Measurements from ENCODE around the gene PLA2G4E. TPM values are rescaled to one million over a fixed set of nuclear protein-coding genes. Genes with fewer than 3 reads are reported as not detected.
A peak's percentile ranks its signal among the peaks of the same experiment; 100 is the strongest.

The PLA2G4E gene
- total RNA-seq, 1 experiment from 2014 or later: not detected

- intact Hi-C loops (cut with micrococcal nuclease): no loop called here
- H3K27ac ChIP-seq (ENCODE audit: low read length): no peak overlapping the region
- no TSS peak for BruUV-seq (replicated peaks)
- H2AFZ ChIP-seq (ENCODE audit: low read length): no peak overlapping the region
- no peak overlapping the region for H3K9ac ChIP-seq (ENCODE audit: low read length)
- DNase-seq (no peak), ATAC-seq (no peak)
- H3K27me3 ChIP-seq (ENCODE audit: low read length): no peaks in the 10 kb centered on the region
- CTCF ChIA-PET: interaction anchor here (1.3 kb wide), 1 partner anchor 9 kb away, joined by 3 read pairs; no protein-coding TSS in a partner anchor
- H4K20me1 ChIP-seq (ENCODE audit: low read length): no peaks in the 10 kb centered on the region
- no peaks in the 10 kb centered on the region for H3K9me3 ChIP-seq (ENCODE audit: low read length)
- peaks cover 16% of the 10 kb centered on the region; the same call in 1 of the 2 replicates for H3K4me1 ChIP-seq (ENCODE audit: insufficient read depth, low read length)
- no peak overlapping the region for H3K4me2 ChIP-seq (ENCODE audit: low read length)
- POLR2A ChIA-PET (ENCODE audit: unreplicated experiment): interaction anchor here (1.2 kb wide), 1 partner anchor 10 kb away, joined by 3 read pairs; the partner anchor contains the start of gene EHD4
- H3K79me2 ChIP-seq (ENCODE audit: low read length): no peaks in the 10 kb centered on the region
- H3K36me3 ChIP-seq (ENCODE audit: low read depth, low read length): no peaks in the 10 kb centered on the region
- TF ChIP-seq EZH2 (IDR thresholded peaks at IDR 0.05; ENCODE audit: low read length, unreplicated experiment) (no peak), CTCF (conservative IDR thresholded peaks at IDR 0.05; ENCODE audit: low read depth, low read length) (no peak), EZH2phosphoT487 (IDR thresholded peaks at IDR 0.05; ENCODE audit: borderline replicate concordance, low read length) (no peak)
- no peaks in the 10 kb centered on the region for H3F3A ChIP-seq (ENCODE audit: low read length, unreplicated experiment)
- H3K4me3 ChIP-seq (ENCODE audit: low read length): no peak overlapping the region
- H3K9me2 ChIP-seq (replicated peaks; ENCODE audit: low read length): no peaks in the 10 kb centered on the region
These were observed 38.5 kb downstream of the PLA2G4E start for GRCh38 chr15:41982133-41982930.

GRCh38 chr15:41981371-41982132 lies 39.3 kb downstream of the PLA2G4E start:
- no TSS peak for BruUV-seq (replicated peaks)
- H3K27me3 ChIP-seq (ENCODE audit: low read length): no peaks in the 10 kb centered on the region
- ATAC-seq: no peak
- peaks cover 16% of the 10 kb centered on the region; the same call in 1 of the 2 replicates for H3K4me1 ChIP-seq (ENCODE audit: insufficient read depth, low read length)
- no peaks in the 10 kb centered on the region for H3F3A ChIP-seq (ENCODE audit: low read length, unreplicated experiment)
- TF ChIP-seq EZH2phosphoT487 (IDR thresholded peaks at IDR 0.05; ENCODE audit: borderline replicate concordance, low read length): no peak
- no peak for TF ChIP-seq CTCF (conservative IDR thresholded peaks at IDR 0.05; ENCODE audit: low read depth, low read length)
- TF ChIP-seq EZH2 (IDR thresholded peaks at IDR 0.05; ENCODE audit: low read length, unreplicated experiment): no peak
- no peaks in the 10 kb centered on the region for H3K79me2 ChIP-seq (ENCODE audit: low read length)
- DNase-seq: no peak
- POLR2A ChIA-PET (ENCODE audit: unreplicated experiment): interaction anchor here (1.2 kb wide), 1 partner anchor 9 kb away, joined by 3 read pairs; the partner anchor contains the start of gene EHD4
- intact Hi-C loops (cut with micrococcal nuclease): no loop called here
- CTCF ChIA-PET: no interaction called here
- no peaks in the 10 kb centered on the region for H4K20me1 ChIP-seq (ENCODE audit: low read length)
- H3K9me3 ChIP-seq (ENCODE audit: low read length): no peaks in the 10 kb centered on the region
- no peaks in the 10 kb centered on the region for H3K9me2 ChIP-seq (replicated peaks; ENCODE audit: low read length)
- H3K4me2 ChIP-seq (ENCODE audit: low read length): no peak overlapping the region
- peak overlapping the region; percentile 36 for H2AFZ ChIP-seq (ENCODE audit: low read length)
- no peak overlapping the region for H3K9ac ChIP-seq (ENCODE audit: low read length)
- no peaks in the 10 kb centered on the region for H3K36me3 ChIP-seq (ENCODE audit: low read depth, low read length)
- no peak overlapping the region for H3K4me3 ChIP-seq (ENCODE audit: low read length)
- H3K27ac ChIP-seq (ENCODE audit: low read length): no peak overlapping the region
